GM23248 (cell line): ENCODE results near the gene RXRA. TPM values are rescaled to one million over a fixed set of nuclear protein-coding genes. Genes with fewer than 3 reads are reported as not detected.

Source experiments
- DNase-seq: peaks from one replicate; pipeline ENCODE4 v3.0.0-alpha.2; 2015
- H2AFZ ChIP-seq: fragments of 200-600 bp; sonication (generic); 2 replicates; pipeline ENCODE4 v1.6.1; 2016; ENCODE audit warnings: antibody characterized with exemption
- H3F3A ChIP-seq: fragments of 200-600 bp; sonication (generic); 2 replicates; pipeline ENCODE4 v1.6.1; 2016; ENCODE audit warnings: mild to moderate bottlenecking, antibody characterized with exemption, mixed run types; ENCODE audit not compliant: insufficient read depth
- H3K27ac ChIP-seq: fragments of 200-600 bp; sonication (generic); 2 replicates; pipeline ENCODE4 v1.5.1; 2016; ENCODE audit warnings: mild to moderate bottlenecking
- H3K27me3 ChIP-seq: fragments of 200-600 bp; sonication (generic); replicated peaks from 2 replicates; pipeline ENCODE4 v1.6.1; 2016; ENCODE audit warnings: mild to moderate bottlenecking; ENCODE audit not compliant: insufficient read depth
- H3K36me3 ChIP-seq: fragments of 200-600 bp; sonication (generic); 2 replicates; pipeline ENCODE4 v1.6.1; 2016; ENCODE audit warnings: low read depth, mild to moderate bottlenecking
- H3K4me1 ChIP-seq: fragments of 200-600 bp; sonication (generic); 2 replicates; pipeline ENCODE4 v1.6.1; 2016; ENCODE audit warnings: mild to moderate bottlenecking; ENCODE audit not compliant: insufficient read depth
- H3K4me2 ChIP-seq: fragments of 200-600 bp; sonication (generic); one replicate; pipeline ENCODE4 v1.6.1; 2016; ENCODE audit warnings: mild to moderate bottlenecking; ENCODE audit not compliant: unreplicated experiment
- H3K4me3 ChIP-seq: fragments of 200-600 bp; sonication (generic); 2 replicates; pipeline ENCODE4 v1.5.1; 2016; ENCODE audit warnings: mild to moderate bottlenecking
- H3K79me2 ChIP-seq: fragments of 200-600 bp; sonication (generic); 2 replicates; pipeline ENCODE4 v1.6.1; 2016; ENCODE audit warnings: mild to moderate bottlenecking; ENCODE audit not compliant: insufficient read depth
- H3K9ac ChIP-seq: fragments of 200-600 bp; sonication (generic); 2 replicates; pipeline ENCODE4 v1.6.1; 2016; ENCODE audit warnings: mild to moderate bottlenecking
- H3K9me2 ChIP-seq: fragments of 200-600 bp; sonication (generic); 2 replicates; pipeline ENCODE4 v1.6.1; 2016; ENCODE audit warnings: mixed run types, mild to moderate bottlenecking, moderate library complexity; ENCODE audit not compliant: insufficient read depth
- H3K9me3 ChIP-seq: fragments of 200-600 bp; sonication (generic); one replicate; pipeline ENCODE4 v1.6.1; 2017; ENCODE audit warnings: low read depth
- H4K20me1 ChIP-seq: fragments of 200-600 bp; sonication (generic); 2 replicates; pipeline ENCODE4 v1.6.0; 2016; ENCODE audit not compliant: insufficient read depth
- EZH2 ChIP-seq: fragments of 200-600 bp; sonication (generic); IDR thresholded peaks from 2 replicates; pipeline ENCODE4 v1.6.1; 2018; ENCODE audit warnings: antibody characterized with exemption, mild to moderate bottlenecking; ENCODE audit not compliant: insufficient read depth, poor library complexity, severe bottlenecking
- EZH2phosphoT487 ChIP-seq: fragments of 200-600 bp; sonication (generic); IDR thresholded peaks from 2 replicates; pipeline ENCODE4 v1.6.1; 2018; ENCODE audit warnings: antibody characterized with exemption, moderate library complexity, mild to moderate bottlenecking, low read depth; ENCODE audit not compliant: insufficient read depth
- WGBS, 2 experiments: methylation state at CpG; one replicate each; pipeline ENCODE4 v1.1.6; 2015 to 2017; ENCODE audit warnings: low lambda C conversion rate in 2 of 2, low coverage in 1 of 2; ENCODE audit errors: missing lambda C conversion rate in 2 of 2; 5-methylcytosine and 5-hydroxymethylcytosine counted together
- in situ Hi-C: fragments of 300-500 bp; cut with MboI; formaldehyde crosslinking; loops from 2 replicates; pipeline ENCODE4 v1.15.0; 2020
- polyA plus RNA-seq: library from polyadenylated mRNA; unstranded; fragments of >200 nt; fragmentation: Nextera tagmentation; extraction: Ambion mirVana; gene quantifications from 2 replicates; pipeline ENCODE4 v1.2.1, GENCODE V29; 2016
- total RNA-seq: library from RNA; depleted of rRNA; stranded (reverse); fragments of >200 nt; shearing (Covaris generic); gene quantifications from 2 replicates; pipeline ENCODE4 v1.2.3, GENCODE V29; 2014

Gene RXRA
- total and polyA plus RNA-seq, 2 experiments from 2014 or later = 3.9 to 34.8 TPM

- Histone ChIP-seq H3K27me3 (no peaks in the 10 kb centered on the region), H3K4me1 (peaks cover 10% of the 10 kb centered on the region), H3K4me3 (no peak overlapping the region), H3K9me3 (no peaks in the 10 kb centered on the region), H4K20me1 (0 out of 2 replicates have a peak, but pooled peaks cover 10% of the 10 kb centered on the region), H2AFZ (no peak overlapping the region), H3K9ac (no peak overlapping the region), H3K27ac (no peak overlapping the region), H3K79me2 (peaks cover 100% of the 10 kb centered on the region), H3F3A (no peaks in the 10 kb centered on the region), H3K9me2 (no peaks in the 10 kb centered on the region), H3K36me3 (no peaks in the 10 kb centered on the region), H3K4me2 (no peak overlapping the region)
- in situ Hi-C loops = no loop called here
- no peak for TF ChIP-seq EZH2
- no peak for TF ChIP-seq EZH2phosphoT487
- WGBS, 2 experiments = 80 to 85% methylated on average over 25 to 29 of the region's 29 CpGs
- no peak for DNase-seq
These were observed 30.5 kb downstream of the RXRA start for GRCh38 chr9:134356496-134357470.

GRCh38 chr9:134357631-134358025 is 31.4 kb downstream of the RXRA start:
- Histone ChIP-seq H3K9me3 (no peaks in the 10 kb centered on the region), H3K36me3 (no peaks in the 10 kb centered on the region), H3K27me3 (no peaks in the 10 kb centered on the region), H3K9ac (no peak overlapping the region), H3K27ac (no peak overlapping the region), H2AFZ (no peak overlapping the region), H3K79me2 (peaks cover 98% of the 10 kb centered on the region), H3K4me2 (no peak overlapping the region), H4K20me1 (0 out of 2 replicates have a peak, but pooled peaks cover 10% of the 10 kb centered on the region), H3F3A (no peaks in the 10 kb centered on the region), H3K4me3 (no peak overlapping the region), H3K9me2 (no peaks in the 10 kb centered on the region), H3K4me1 (peaks cover 10% of the 10 kb centered on the region)
- 76 to 78% methylated on average over 8 to 9 of the region's 9 CpGs for WGBS, 2 experiments
- in situ Hi-C loops = no loop called here
- no peak for DNase-seq
- TF ChIP-seq EZH2 = no peak
- no peak for TF ChIP-seq EZH2phosphoT487

DNA sequence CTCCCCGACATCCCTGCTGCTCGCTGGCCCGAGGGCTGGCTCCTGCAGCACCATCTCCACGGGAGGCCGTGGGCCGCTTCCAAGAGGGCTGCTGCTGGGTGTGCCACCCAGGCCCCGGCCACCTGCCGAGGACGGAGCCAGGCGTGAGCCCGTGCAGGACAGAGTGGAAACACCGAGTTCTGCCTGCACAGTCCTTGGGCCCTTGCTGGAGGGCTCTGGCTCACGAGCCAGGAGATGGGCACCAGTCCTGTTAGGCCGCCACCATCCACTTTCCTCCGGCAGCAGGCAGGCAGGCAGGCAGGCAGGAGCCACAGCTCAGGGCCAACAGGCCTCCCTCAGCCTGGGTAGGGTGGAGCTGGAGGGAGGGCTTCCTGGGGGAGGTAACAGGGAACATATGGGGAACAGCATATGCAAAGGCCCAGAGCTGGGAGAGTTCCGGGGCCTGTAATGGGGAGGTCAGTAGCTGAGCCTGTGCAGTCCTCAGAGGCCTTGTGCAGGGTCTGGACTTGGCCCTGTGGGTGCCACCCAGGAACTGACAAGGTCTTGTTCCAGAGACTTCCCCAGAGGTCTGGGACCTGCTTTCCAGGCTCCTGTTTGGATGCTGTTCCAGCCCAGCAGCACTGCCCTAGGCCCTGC is 31.9 kb downstream of the RXRA start:
- Histone ChIP-seq H3K27me3 (no peaks in the 10 kb centered on the region), H3K36me3 (no peaks in the 10 kb centered on the region), H3K9me3 (no peaks in the 10 kb centered on the region), H3K4me3 (no peak overlapping the region), H3K9me2 (no peaks in the 10 kb centered on the region), H3K9ac (no peak overlapping the region), H3K4me2 (no peak overlapping the region), H3K27ac (no peak overlapping the region), H4K20me1 (0 out of 2 replicates have a peak, but pooled peaks cover 10% of the 10 kb centered on the region), H2AFZ (no peak overlapping the region), H3K79me2 (peaks cover 98% of the 10 kb centered on the region), H3F3A (no peaks in the 10 kb centered on the region), H3K4me1 (peaks cover 10% of the 10 kb centered on the region)
- DNase-seq = no peak
- 76 to 80% methylated on average over 10 to 16 of the region's 16 CpGs for WGBS, 2 experiments
- TF ChIP-seq EZH2 (no peak), EZH2phosphoT487 (no peak)
- in situ Hi-C loops = no loop called here

DNA sequence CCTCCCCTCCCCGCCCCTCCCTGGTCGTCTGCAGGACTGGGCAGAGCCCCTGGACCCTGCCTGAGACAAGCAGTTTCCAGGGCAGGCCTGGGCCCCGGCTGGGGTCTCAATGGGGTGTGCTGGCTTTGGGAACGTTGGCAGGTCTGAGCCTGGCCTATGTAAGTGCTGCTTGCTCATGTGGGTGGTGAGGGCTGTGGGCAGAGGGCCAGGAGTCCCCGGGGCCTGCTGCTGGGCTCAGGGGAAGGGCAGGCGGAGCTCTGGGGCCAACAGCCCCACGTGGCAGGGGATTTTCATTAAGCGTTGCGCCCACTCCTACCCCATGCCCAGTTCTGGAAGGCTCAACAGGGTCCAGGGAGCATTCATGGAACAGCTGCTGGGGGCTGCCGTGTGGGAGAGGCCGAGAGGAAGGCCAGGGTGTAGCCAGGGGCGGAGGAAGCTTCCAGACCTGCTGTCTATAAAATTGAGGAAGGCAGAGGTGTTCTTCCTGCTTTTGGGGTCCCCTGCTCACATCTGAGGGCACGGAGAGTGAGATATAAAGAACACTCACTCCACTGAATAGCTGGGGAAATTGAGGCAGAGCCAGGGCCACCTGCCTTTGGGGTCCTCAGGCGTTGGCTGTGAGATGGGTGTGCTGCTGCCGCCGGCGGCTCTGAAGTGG is 32.5 kb downstream of the RXRA start:
- Histone ChIP-seq H3K4me3 (no peak overlapping the region), H3K27ac (no peak overlapping the region), H3K27me3 (no peaks in the 10 kb centered on the region), H4K20me1 (0 out of 2 replicates have a peak, but pooled peaks cover 8% of the 10 kb centered on the region), H2AFZ (no peak overlapping the region), H3K4me1 (peaks cover 10% of the 10 kb centered on the region), H3K9me3 (no peaks in the 10 kb centered on the region), H3K9me2 (no peaks in the 10 kb centered on the region), H3K9ac (0 out of 2 replicates have a peak overlapping the region, but pooled peaks have one; percentile 11), H3F3A (no peaks in the 10 kb centered on the region), H3K36me3 (no peaks in the 10 kb centered on the region), H3K79me2 (peaks cover 98% of the 10 kb centered on the region), H3K4me2 (no peak overlapping the region)
- DNase-seq = peak; percentile 36
- in situ Hi-C loops = no loop called here
- WGBS, 2 experiments = 54 to 56% methylated on average over 15 to 17 of the region's 17 CpGs
- TF ChIP-seq EZH2 = no peak
- TF ChIP-seq EZH2phosphoT487 = no peak
